ENCODE measurements around the gene PLEKHA7. TPM values are rescaled to one million over a fixed set of nuclear protein-coding genes. Genes with fewer than 3 reads are reported as not detected.

Gene PLEKHA7
- total RNA-seq, 2 donors from 2014 or later, result 17.5 to 21.9 TPM

GRCh38 chr11:16987205-16987568 is 27.0 kb downstream of the PLEKHA7 start:
- Histone ChIP-seq H3K9ac (ENCODE audit: extremely low read depth, low read length, poor library complexity, severe bottlenecking) (no peak overlapping the region), H3K36me3 (ENCODE audit: control insufficient read depth, insufficient read depth, low read length) (no peaks in the 10 kb centered on the region), H3K27me3 (ENCODE audit: control insufficient read depth, insufficient read depth, low read length, poor library complexity, severe bottlenecking) (peaks cover 6% of the 10 kb centered on the region), H3K27ac (ENCODE audit: low read depth, low read length) (no peak overlapping the region), H3K4me3 (ENCODE audit: low read length) (no peak overlapping the region), H3K4me1 (ENCODE audit: control insufficient read depth, insufficient read depth, low read length) (peaks cover 17% of the 10 kb centered on the region), H3K9me3 (ENCODE audit: control insufficient read depth, low read length) (no peaks in the 10 kb centered on the region)
- TF ChIP-seq CTCF (conservative IDR thresholded peaks at IDR 0.05), result no peak
- H3K4me1 Mint-ChIP-seq, result peaks cover 29% of the 10 kb centered on the region
- H3K4me3 Mint-ChIP-seq, result no peak overlapping the region
- H3K27me3 Mint-ChIP-seq (ENCODE audit: insufficient read depth), result peaks cover 9% of the 10 kb centered on the region
- peak overlapping the region; percentile 54 for H3K27ac Mint-ChIP-seq
- H3K36me3 Mint-ChIP-seq (ENCODE audit: low read depth), result no peaks in the 10 kb centered on the region
- no peaks in the 10 kb centered on the region for H3K9me3 Mint-ChIP-seq
- peak; percentile 89 for DNase-seq
- WGBS, 2 experiments (ENCODE audit: insufficient coverage in 1 of 2, insufficient read length in 1 of 2), result 58% methylated on average over 6 of the region's 6 CpGs; no CpG with 5 or more reads in 1 of the 2 experiments

GRCh38 chr11:16986434-16987204 is 27.6 kb downstream of the PLEKHA7 start:
- no peak overlapping the region for H3K4me3 Mint-ChIP-seq
- H3K4me1 Mint-ChIP-seq, result peaks cover 32% of the 10 kb centered on the region
- no peak overlapping the region for H3K27ac Mint-ChIP-seq
- peaks cover 6% of the 10 kb centered on the region for H3K27me3 ChIP-seq (ENCODE audit: control insufficient read depth, insufficient read depth, low read length, poor library complexity, severe bottlenecking)
- WGBS, 2 experiments (ENCODE audit: insufficient coverage in 1 of 2, insufficient read length in 1 of 2), result 80 to 83% methylated on average over 1 to 5 of the region's 5 CpGs
- no peak for TF ChIP-seq CTCF (conservative IDR thresholded peaks at IDR 0.05)
- H3K4me1 ChIP-seq (ENCODE audit: control insufficient read depth, insufficient read depth, low read length), result peaks cover 22% of the 10 kb centered on the region
- no peaks in the 10 kb centered on the region for H3K9me3 Mint-ChIP-seq
- no peaks in the 10 kb centered on the region for H3K9me3 ChIP-seq (ENCODE audit: control insufficient read depth, low read length)
- peak; percentile 63 for DNase-seq
- no peaks in the 10 kb centered on the region for H3K36me3 ChIP-seq (ENCODE audit: control insufficient read depth, insufficient read depth, low read length)
- no peak overlapping the region for H3K9ac ChIP-seq (ENCODE audit: extremely low read depth, low read length, poor library complexity, severe bottlenecking)
- H3K27ac ChIP-seq (ENCODE audit: low read depth, low read length), result no peak overlapping the region
- H3K36me3 Mint-ChIP-seq (ENCODE audit: low read depth), result no peaks in the 10 kb centered on the region
- peaks cover 9% of the 10 kb centered on the region for H3K27me3 Mint-ChIP-seq (ENCODE audit: insufficient read depth)
- no peak overlapping the region for H3K4me3 ChIP-seq (ENCODE audit: low read length)

GRCh38 chr11:16985297-16985696 is 28.9 kb downstream of the PLEKHA7 start:
- no peak overlapping the region for H3K4me3 ChIP-seq (ENCODE audit: low read length)
- peaks cover 22% of the 10 kb centered on the region for H3K4me1 ChIP-seq (ENCODE audit: control insufficient read depth, insufficient read depth, low read length)
- no peak overlapping the region for H3K27ac Mint-ChIP-seq
- H3K27me3 Mint-ChIP-seq (ENCODE audit: insufficient read depth), result peaks cover 9% of the 10 kb centered on the region
- H3K9ac ChIP-seq (ENCODE audit: extremely low read depth, low read length, poor library complexity, severe bottlenecking), result no peak overlapping the region
- H3K9me3 Mint-ChIP-seq, result no peaks in the 10 kb centered on the region
- 83 to 100% methylated on average over 1 to 4 of the region's 4 CpGs for WGBS, 2 experiments (ENCODE audit: insufficient coverage in 1 of 2, insufficient read length in 1 of 2)
- H3K36me3 ChIP-seq (ENCODE audit: control insufficient read depth, insufficient read depth, low read length), result no peaks in the 10 kb centered on the region
- H3K4me3 Mint-ChIP-seq, result no peak overlapping the region
- peaks cover 34% of the 10 kb centered on the region for H3K4me1 Mint-ChIP-seq
- DNase-seq, result no peak
- no peak for TF ChIP-seq CTCF (conservative IDR thresholded peaks at IDR 0.05)
- H3K36me3 Mint-ChIP-seq (ENCODE audit: low read depth), result no peaks in the 10 kb centered on the region
- no peak overlapping the region for H3K27ac ChIP-seq (ENCODE audit: low read depth, low read length)
- no peaks in the 10 kb centered on the region for H3K9me3 ChIP-seq (ENCODE audit: control insufficient read depth, low read length)
- peaks cover 6% of the 10 kb centered on the region for H3K27me3 ChIP-seq (ENCODE audit: control insufficient read depth, insufficient read depth, low read length, poor library complexity, severe bottlenecking)
